Measurements from ENCODE around the gene CACNA2D2.
A peak's percentile ranks its signal among the peaks of the same experiment; 100 is the strongest.

The CACNA2D2 gene

DNA sequence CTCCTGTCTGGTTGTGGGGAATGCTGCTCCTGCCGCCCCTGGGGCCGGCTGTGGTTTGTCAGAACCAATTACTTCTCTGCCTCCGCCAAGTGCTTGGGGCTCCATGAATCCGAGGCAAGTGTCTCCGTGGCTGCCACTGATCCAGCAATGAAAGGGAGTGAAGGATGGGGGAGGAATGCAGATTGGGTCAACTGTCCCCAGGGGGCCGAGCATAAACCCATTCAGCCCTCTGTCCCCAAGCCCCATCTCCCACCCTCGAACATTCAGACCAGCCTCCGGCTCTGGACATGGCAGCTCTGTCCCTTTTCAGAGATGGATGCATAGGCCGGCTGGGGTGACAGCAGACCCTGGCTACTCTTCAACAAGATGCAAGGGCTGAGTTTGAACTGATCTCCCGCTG, 35.5 kb downstream of the CACNA2D2 start:
- H3K27ac Mint-ChIP-seq, result no peak overlapping the region
- no peak overlapping the region for H3K4me3 Mint-ChIP-seq
- DNase-seq (ENCODE audit: low spot score in 2 of 2) (no peak), ATAC-seq (no peak)
- H3K36me3 Mint-ChIP-seq, result no peaks in the 10 kb centered on the region
- peaks cover 66% of the 10 kb centered on the region for H3K4me1 Mint-ChIP-seq
- H3K9me3 Mint-ChIP-seq, result no peaks in the 10 kb centered on the region

DNA sequence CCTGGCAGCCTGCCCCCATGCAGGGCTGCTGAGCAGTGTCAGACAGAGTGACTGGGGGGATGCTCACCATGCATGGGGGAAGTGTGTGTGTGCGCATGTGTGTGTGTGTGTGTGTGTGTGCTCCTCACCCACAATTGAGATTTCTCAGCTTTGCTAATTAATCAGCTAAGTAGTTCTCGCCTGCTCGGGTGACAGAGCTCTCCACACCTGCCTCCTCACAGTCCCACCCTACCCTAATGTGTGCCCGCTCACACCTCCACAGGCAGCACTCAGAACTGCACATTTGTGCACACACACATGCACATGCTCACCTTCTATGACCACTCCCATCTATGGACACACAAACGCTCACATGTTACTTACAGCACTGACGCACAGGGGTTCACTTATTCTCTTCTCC, 37.3 kb downstream of the CACNA2D2 start:
- Mint-ChIP-seq H3K9me3 (no peaks in the 10 kb centered on the region), H3K4me3 (no peak overlapping the region), H3K27ac (peak overlapping the region; percentile 73)

DNA sequence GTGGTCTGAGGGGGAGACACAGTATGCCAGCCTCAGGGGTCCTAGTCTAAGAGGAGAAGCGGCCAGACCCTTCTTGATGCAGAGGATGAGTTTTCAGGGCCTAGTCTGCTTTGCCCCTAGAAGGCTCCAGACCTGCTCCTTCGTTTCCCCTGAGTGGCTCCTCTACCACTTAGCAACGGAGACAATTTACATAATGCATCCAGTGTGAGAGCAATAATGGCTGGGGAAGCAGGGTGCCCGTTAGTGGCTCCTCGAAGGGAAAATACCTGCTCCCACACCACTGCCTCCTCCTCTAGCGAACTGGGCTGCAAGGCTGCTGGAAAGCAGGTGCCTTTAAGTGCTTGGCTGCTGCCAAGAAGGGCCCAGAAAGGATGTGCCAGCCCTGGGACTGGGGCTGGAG, 38.9 kb downstream of the CACNA2D2 start:
- Mint-ChIP-seq H3K9me3 (no peaks in the 10 kb centered on the region), H3K27ac (peak overlapping the region; percentile 54), H3K4me1 (peaks cover 48% of the 10 kb centered on the region), H3K36me3 (no peaks in the 10 kb centered on the region), H3K4me3 (no peak overlapping the region)
- ATAC-seq, result no peak
- no peak for DNase-seq (ENCODE audit: low spot score in 2 of 2)

More for the DNA sequence above, 37.3 kb downstream of the CACNA2D2 start:
- DNase-seq (ENCODE audit: low spot score in 2 of 2) (no peak), ATAC-seq (peak; percentile 65)
- H3K4me1 Mint-ChIP-seq, result peaks cover 54% of the 10 kb centered on the region
- no peaks in the 10 kb centered on the region for H3K36me3 Mint-ChIP-seq

DNA sequence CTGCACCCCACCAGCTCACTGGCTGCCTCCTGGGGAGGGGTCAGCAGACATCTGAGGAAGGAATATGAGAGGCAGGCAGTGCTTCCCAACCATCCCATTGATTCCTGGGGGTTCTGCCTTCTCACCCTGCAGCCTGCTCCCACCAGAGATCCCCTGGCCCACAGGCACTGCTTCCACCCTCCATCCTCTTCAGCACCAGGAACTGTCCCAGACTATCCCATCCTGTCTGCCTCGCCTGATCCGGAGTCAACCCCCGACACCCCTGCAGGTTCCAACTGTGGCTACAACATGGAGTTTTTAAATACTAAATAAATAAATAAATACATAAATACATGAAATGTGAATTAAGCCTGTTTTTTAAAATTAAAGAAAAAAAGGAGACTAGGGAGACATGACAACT, 43.6 kb downstream of the CACNA2D2 start:
- Mint-ChIP-seq H3K4me3 (no peak overlapping the region), H3K4me1 (peaks cover 19% of the 10 kb centered on the region), H3K36me3 (no peaks in the 10 kb centered on the region), H3K9me3 (no peaks in the 10 kb centered on the region), H3K27ac (peak overlapping the region; percentile 63)
- ATAC-seq, result no peak
- DNase-seq (ENCODE audit: low spot score in 2 of 2), result no peak

- no peak for ATAC-seq
- Mint-ChIP-seq H3K27ac (no peak overlapping the region), H3K36me3 (no peaks in the 10 kb centered on the region), H3K4me1 (peaks cover 19% of the 10 kb centered on the region), H3K9me3 (no peaks in the 10 kb centered on the region), H3K4me3 (no peak overlapping the region)
- DNase-seq (ENCODE audit: low spot score in 2 of 2), result no peak
These were observed 45.4 kb downstream of the CACNA2D2 start for GRCh38 chr3:50457988-50458387.

DNA sequence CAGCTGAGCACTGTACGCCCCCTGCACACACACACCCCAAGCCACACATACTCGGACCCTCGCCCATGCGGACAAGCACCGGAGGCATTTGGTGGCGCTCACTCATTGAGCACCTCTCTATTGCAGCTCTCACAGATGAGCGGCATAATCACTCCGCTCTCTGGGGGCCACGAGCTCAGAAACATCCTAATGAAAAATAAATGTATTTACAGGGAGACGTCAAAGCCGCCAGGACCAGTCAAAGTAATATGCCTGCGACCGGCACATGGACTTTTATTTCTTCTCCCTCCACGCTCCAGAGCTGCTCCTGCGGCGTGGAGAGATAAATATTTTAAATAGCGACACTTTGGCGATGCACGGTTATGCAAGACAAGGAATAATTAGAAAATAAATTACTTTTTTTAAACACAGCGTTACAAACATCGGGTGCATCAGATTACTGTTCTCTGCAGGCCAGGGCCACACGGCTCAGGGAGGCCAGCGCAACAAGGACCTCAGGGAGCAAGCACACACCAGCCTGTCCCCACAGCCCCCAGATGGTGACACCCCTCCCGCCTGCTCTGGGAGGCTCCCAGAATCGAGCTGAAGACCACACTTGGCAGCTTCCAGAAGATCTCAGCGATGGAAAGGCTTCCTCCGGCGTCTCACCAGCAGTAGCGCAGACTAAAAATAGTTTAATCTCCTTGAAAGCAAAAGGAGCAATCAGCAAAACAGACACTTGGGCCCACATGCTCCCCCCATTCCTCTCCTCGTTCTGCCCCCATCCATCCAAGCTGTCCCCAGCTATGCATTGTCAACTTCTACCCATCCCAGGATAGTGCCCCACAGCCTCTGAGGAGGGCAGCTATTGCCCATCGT, 48.0 kb downstream of the CACNA2D2 start:
- H3K4me3 Mint-ChIP-seq, result no peak overlapping the region
- ATAC-seq (no peak), DNase-seq (ENCODE audit: low spot score in 2 of 2) (no peak)
- no peak overlapping the region for H3K27ac Mint-ChIP-seq
- no peaks in the 10 kb centered on the region for H3K9me3 Mint-ChIP-seq
- peaks cover 13% of the 10 kb centered on the region for H3K36me3 Mint-ChIP-seq
- peaks cover 33% of the 10 kb centered on the region for H3K4me1 Mint-ChIP-seq

DNA sequence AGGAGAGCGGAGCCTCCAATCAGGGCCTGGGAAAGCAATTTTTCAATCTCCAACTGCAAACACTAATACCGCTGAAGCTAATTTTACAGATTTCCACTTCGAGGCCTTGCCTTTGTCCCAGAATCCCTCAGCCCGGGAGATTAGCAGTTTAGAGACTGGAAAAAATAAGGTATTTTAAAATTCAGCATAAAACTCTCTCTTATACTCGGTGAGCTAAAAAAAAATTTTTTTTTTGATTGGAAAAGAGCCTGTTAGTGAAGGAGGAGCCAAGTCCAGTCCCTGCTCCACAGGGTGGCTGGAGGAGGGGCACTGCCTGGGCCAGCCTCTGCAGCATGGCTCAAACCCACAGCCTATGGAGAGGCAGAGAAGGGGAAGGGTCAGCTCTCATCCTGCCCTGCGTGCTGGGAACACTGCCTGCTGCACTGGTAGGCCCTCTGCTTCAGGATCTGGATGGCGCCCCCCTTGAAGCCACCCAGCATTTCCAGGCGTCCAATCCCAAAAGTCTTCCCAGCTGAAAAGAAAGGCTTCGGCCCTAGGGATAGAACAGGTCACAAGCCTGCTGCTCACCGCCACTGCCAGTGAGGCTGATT, 48.9 kb downstream of the CACNA2D2 start:
- H3K36me3 Mint-ChIP-seq, result peaks cover 14% of the 10 kb centered on the region
- H3K9me3 Mint-ChIP-seq, result no peaks in the 10 kb centered on the region
- no peak overlapping the region for H3K27ac Mint-ChIP-seq
- no peak overlapping the region for H3K4me3 Mint-ChIP-seq
- no peak for DNase-seq (ENCODE audit: low spot score in 2 of 2)
- ATAC-seq, result no peak
- peaks cover 42% of the 10 kb centered on the region for H3K4me1 Mint-ChIP-seq

GRCh38 chr3:50453907-50454306, 49.5 kb downstream of the CACNA2D2 start:
- H3K9me3 Mint-ChIP-seq, result no peaks in the 10 kb centered on the region
- no peak for DNase-seq (ENCODE audit: low spot score in 2 of 2)
- H3K36me3 Mint-ChIP-seq, result peaks cover 14% of the 10 kb centered on the region
- no peak overlapping the region for H3K4me3 Mint-ChIP-seq
- no peak for ATAC-seq
- peaks cover 47% of the 10 kb centered on the region for H3K4me1 Mint-ChIP-seq
- no peak overlapping the region for H3K27ac Mint-ChIP-seq

DNA sequence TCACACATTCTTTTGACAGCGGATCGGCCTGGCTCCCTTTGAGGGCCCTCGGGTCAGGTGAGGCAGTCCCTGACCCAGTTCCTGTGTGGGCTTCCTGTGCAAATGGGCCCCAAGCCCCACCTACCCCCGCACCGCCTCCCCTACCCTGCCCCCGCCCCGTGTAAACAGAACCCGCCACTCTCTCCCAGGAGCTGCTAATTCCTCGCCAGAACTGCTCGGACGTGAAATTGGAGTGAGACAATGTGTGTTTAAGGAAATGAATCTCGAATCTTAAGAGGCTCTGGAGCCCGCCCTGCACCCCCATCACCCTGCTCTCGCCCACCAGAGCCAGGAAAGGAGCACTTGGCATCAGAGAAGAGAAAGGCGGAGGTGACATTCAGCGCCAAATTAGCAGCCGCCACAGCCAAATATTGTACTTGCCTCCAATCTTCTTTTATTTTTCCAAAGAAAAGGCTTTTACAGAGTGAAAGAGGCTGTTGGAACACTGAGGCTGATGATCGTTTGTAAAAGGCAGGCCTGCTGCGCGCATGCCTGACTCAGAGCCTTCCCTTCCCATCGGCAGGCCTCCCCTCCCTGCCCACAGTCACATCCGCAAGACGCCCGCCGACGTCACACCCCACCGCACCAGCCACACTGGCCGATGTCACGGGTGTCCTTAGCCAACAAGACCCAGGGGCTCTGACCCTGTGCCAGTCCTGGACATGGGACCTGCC, 53.1 kb downstream of the CACNA2D2 start:
- DNase-seq (ENCODE audit: low spot score in 2 of 2), result peak; percentile 47 to 68
- Mint-ChIP-seq H3K36me3 (peaks cover 14% of the 10 kb centered on the region), H3K4me3 (peak overlapping the region; percentile 69), H3K27ac (peak overlapping the region; percentile 91), H3K4me1 (peaks cover 66% of the 10 kb centered on the region), H3K9me3 (no peaks in the 10 kb centered on the region)
- peak; percentile 86 for ATAC-seq

DNA sequence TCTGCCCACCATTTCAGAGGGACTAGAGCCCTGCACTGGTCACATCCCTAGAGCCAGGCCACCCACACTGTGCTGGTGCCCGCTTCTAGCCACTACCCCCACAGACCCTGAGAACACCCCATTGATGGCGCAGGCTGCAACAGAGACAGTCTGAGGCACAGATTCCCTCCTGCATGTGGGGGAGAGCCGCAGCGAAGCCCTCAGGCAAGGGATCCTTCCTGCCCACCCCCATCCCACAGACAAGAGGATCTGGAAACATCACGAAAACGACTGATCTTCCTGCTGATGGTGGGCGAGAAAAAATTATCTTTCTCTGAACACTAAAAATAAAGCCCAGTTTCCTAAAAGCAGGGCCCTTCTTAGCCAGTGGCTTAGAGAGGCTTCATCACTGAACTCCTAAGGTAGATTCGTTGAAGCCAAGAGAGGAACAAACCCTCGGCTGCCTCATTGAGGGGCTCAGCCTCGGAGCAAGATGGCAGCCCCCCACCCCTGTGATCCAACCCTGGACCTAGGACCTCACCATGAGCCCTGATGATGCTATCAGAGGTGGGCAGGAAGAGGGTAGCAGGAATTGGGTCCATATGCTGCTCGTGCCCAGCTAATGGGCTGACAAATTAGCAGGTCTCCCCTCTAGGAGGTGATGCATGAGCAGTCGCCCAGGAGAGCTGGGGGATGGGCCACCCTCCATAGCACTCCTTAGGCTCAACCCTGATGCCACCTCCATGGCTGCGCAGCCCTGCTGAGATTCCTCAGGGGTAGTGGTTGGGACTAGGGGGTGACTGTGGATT, 54.5 kb downstream of the CACNA2D2 start:
- peak overlapping the region; percentile 69 for H3K4me3 Mint-ChIP-seq
- H3K9me3 Mint-ChIP-seq, result no peaks in the 10 kb centered on the region
- H3K27ac Mint-ChIP-seq, result peak overlapping the region; percentile 91
- DNase-seq (ENCODE audit: low spot score in 2 of 2) (no peak), ATAC-seq (no peak)
- H3K4me1 Mint-ChIP-seq, result peaks cover 73% of the 10 kb centered on the region
- peaks cover 14% of the 10 kb centered on the region for H3K36me3 Mint-ChIP-seq

- H3K36me3 Mint-ChIP-seq, result peaks cover 14% of the 10 kb centered on the region
- H3K9me3 Mint-ChIP-seq, result no peaks in the 10 kb centered on the region
- DNase-seq (ENCODE audit: low spot score in 2 of 2) (no peak), ATAC-seq (no peak)
- peaks cover 63% of the 10 kb centered on the region for H3K4me1 Mint-ChIP-seq
- no peak overlapping the region for H3K4me3 Mint-ChIP-seq
- H3K27ac Mint-ChIP-seq, result peak overlapping the region; percentile 91
These were observed 56.1 kb downstream of the CACNA2D2 start for GRCh38 chr3:50447290-50447840.

- H3K4me3 Mint-ChIP-seq, result no peak overlapping the region
- H3K9me3 Mint-ChIP-seq, result no peaks in the 10 kb centered on the region
- no peak overlapping the region for H3K27ac Mint-ChIP-seq
- peaks cover 56% of the 10 kb centered on the region for H3K4me1 Mint-ChIP-seq
- H3K36me3 Mint-ChIP-seq, result peaks cover 6% of the 10 kb centered on the region
- ATAC-seq (no peak), DNase-seq (ENCODE audit: low spot score in 2 of 2) (no peak)
These were observed 57.5 kb downstream of the CACNA2D2 start for GRCh38 chr3:50445919-50446318.

DNA sequence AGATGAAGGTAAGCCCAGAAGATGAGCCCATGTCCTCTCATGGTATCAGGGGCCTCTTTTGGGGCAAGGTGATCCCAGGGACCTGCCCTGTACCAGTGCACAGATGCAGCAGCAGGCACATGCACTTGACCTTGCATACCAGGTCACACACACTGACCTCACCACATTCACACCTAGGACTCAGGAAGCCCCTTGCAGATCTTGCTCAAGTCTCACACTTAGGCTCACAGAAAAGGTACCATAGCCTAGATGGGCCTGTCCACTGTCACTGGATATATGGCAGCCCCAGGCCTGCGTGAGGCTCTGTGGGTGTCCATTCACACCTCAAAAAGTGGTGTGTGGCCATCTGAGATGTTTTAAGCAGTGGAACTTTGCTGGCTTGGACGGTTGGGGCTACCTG, 58.7 kb downstream of the CACNA2D2 start:
- Mint-ChIP-seq H3K4me3 (no peak overlapping the region), H3K4me1 (peaks cover 50% of the 10 kb centered on the region), H3K27ac (no peak overlapping the region), H3K9me3 (no peaks in the 10 kb centered on the region), H3K36me3 (no peaks in the 10 kb centered on the region)
- DNase-seq (ENCODE audit: low spot score in 2 of 2), result no peak
- no peak for ATAC-seq

GRCh38 chr3:50444213-50444612, 59.2 kb downstream of the CACNA2D2 start:
- H3K27ac Mint-ChIP-seq, result no peak overlapping the region
- peaks cover 44% of the 10 kb centered on the region for H3K4me1 Mint-ChIP-seq
- DNase-seq (ENCODE audit: low spot score in 2 of 2), result no peak
- no peaks in the 10 kb centered on the region for H3K9me3 Mint-ChIP-seq
- no peak for ATAC-seq
- no peaks in the 10 kb centered on the region for H3K36me3 Mint-ChIP-seq
- H3K4me3 Mint-ChIP-seq, result no peak overlapping the region

All from stimulated activated effector memory CD8-positive, alpha-beta T cell treated with anti-CD3 and anti-CD28 coated beads, Interleukin-12 subunit alpha, Interleukin-12 subunit beta, amount 100 ng/mL, for 72 hours (primary cell).